GM19455 (cell line): ENCODE results near the gene PCYT2.
A peak's percentile ranks its signal among the peaks of the same experiment; 100 is the strongest.
"Not testable (repeated sequence)": the region's sequence is repeated elsewhere in the genome, so short reads cannot be mapped to it uniquely, and the experiment has no call there.

Source experiments
- ATAC-seq: cut with Tn5 transposase; IDR thresholded peaks from one replicate; pipeline ENCODE4 v1.9.1; 2021; ENCODE audit not compliant: unreplicated experiment

The PCYT2 gene

DNA sequence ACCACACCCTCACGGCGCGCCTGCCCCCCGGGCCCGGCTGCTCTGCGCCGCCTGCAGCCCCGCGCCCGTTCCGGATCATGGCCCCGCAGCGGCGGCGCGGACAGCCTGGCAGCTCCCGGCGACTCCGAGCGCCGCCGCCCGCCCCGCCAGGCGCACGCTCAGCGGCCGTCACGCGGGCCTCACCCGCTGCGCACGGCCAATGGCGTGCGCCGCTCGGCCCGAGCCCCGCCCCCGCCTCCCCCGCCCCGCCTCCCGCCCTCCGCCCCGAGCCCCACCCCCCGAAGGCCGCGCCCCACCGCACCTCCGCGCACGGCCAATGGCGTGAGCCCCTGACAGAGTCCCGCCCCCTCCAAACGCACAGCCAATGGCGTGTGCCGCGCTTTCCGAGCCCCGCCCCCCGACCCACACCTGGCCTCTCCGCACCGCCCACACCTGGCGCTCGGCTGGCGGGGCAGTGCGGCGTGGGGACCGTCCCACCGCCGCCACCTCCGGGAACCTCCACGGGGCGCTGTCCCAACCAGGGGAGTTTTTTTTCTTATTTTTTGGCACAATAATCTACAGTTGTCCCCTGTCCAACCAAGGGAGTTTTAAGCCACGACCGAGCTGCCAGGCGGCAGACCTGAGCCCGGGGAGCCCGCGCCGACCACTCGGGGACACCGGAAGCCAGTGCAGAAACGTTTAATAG, at the start of gene PCYT2:
Gene PCYT2, minus strand, starts transcription at position 123 of the 685 bp plus-strand sequence. Its CDS starts 44 bp downstream, at position 79.
- ATAC-seq, result peak; percentile 67

DNA sequence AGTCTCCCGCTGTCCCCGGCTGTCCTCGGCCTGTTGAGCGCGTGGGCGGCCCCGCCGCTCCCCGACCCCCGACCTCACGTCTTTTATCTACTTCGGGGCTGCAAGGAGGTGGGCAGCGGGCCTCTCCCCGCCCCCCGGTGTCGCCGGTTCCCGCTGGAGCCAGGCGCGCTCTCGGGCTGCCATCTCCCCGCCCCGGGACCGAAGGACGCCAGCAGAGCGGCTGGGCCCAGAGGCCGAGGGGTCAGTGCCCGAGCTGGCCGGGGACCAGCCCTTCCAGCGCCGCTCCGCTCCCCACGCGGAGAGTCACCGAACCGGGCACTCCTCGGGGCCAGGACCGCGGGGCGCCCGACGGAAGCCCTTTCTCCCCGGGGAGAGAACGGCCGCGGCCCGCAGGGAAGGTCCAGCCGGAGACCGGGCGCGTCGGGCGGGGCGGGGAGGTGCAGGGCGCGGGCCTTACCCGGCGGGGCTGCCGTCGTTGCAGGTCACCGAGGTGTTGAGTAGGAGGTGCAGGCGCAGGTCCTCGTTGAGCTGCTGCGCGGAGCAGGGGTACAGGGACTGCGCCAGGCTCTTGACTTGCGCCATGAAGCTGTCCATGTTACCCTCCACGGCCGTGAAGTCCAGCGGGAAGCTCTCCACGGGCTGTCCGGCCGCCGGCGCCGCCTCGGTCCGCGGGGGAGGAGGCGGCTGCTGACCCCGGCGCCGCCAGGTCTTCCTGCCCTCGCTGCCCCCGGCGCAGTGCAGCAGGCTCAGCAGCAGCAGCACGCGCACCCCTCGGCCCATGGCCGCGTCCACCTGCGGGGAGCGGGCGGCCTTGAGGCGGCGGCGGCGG, 49.1 kb upstream of the PCYT2 start:
- no peak for ATAC-seq

DNA sequence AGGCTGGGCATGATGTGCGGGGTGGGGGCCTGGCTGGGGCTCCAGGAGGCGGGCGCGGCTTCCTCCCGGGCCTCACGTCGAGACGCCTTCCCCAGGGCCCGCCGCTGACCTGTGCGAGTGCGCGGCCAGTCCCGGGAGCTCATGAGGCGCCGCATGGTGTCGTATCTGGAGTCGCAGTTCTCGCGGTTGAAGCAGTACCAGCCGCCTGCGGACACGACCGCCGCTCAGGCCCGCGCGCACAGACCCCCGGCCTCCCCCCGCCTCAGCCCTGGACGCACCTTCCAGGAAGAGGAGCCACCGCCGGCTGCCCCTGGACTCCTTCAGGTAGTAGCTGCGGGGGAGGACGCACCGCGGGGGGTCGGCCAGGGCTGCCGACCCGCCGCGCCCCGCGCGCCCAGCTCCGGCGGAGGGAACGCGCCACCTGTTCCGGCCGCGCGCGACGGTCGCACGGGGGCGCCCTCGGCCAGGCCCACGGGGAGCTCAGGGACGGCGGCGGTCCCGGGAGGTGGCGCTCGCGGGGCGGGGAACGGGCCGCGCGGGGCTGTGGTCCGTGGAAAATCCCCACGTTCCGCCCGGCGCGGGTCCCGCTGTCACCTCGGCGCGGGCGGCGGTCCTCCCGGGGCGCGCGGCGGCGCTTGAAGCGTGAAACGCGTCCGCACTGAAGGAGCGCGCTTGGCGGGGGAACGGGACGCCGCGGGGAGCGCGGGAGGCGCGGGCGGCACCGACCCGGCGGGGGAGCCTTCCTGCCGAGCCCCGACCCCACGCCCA, 48.3 kb upstream of the PCYT2 start:
- no peak for ATAC-seq

DNA sequence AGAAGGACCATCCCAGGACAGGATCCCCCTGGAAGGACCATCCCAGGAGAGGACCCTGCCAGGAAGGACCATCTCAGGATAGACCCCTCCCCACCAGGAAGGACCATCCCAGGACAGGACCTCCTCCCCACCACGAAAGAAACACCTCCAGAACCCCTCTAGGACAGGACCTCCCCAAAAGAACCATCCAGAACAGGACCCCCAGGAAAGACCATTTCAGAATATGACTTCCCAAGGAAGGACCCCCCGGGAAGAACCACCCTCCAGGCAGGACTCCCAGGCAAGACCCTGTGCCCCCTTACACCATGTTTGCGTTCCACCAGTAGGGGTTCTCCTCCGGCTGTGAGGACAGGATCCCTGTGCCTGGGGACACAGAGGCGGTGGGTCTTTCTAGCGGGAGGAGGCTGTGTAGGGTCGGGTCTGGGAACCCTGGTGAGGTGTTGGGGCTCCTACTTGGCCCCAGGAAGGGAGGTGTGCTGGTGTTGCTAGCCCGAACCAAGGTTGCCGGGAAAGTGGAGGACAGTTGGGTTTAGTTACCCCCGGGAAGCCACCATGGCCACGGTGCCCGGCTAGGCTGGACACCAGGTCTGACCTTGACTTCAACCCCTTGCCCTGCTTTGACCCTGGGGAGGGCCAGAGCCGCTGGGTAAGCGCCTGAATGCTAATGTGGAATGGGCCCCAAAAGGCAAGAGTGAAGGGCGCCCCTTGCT, 47.6 kb upstream of the PCYT2 start:
- ATAC-seq, result no peak

DNA sequence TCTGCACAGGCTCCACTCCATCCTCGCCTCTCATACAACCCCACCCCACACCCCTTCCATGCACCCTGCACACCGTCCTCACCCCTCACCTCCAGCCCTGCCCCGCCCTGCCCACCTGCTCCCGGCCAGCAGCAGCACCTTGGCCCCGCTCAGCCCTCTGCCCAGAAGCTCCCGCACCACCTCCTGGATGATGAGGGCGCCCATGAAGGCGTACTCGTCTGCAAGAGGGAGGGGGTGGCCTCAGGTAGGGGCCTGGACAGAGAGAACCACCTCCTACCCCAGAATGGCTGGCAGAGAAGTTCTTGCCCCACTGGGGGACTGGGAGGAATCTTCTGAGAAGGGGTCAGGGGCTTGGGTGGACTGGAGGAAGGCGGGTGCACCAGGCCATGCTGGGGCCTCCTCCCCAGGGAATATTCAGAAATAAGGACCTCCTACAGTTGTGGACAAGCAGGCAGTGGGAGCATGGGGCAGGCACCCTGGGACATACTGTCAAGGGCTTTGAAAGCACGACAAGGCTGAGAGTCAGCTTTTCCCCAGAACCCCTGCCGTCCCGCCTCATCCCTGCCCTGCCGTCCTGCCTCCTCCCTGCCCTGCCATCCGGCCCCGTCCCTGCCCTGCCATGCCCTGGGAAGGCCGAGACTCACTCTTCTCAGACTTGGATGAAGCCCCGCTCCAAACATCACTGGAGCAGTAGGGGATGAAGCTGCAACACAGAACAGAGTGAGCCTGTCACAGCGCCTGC, 46.7 kb upstream of the PCYT2 start:
- ATAC-seq, result no peak

DNA sequence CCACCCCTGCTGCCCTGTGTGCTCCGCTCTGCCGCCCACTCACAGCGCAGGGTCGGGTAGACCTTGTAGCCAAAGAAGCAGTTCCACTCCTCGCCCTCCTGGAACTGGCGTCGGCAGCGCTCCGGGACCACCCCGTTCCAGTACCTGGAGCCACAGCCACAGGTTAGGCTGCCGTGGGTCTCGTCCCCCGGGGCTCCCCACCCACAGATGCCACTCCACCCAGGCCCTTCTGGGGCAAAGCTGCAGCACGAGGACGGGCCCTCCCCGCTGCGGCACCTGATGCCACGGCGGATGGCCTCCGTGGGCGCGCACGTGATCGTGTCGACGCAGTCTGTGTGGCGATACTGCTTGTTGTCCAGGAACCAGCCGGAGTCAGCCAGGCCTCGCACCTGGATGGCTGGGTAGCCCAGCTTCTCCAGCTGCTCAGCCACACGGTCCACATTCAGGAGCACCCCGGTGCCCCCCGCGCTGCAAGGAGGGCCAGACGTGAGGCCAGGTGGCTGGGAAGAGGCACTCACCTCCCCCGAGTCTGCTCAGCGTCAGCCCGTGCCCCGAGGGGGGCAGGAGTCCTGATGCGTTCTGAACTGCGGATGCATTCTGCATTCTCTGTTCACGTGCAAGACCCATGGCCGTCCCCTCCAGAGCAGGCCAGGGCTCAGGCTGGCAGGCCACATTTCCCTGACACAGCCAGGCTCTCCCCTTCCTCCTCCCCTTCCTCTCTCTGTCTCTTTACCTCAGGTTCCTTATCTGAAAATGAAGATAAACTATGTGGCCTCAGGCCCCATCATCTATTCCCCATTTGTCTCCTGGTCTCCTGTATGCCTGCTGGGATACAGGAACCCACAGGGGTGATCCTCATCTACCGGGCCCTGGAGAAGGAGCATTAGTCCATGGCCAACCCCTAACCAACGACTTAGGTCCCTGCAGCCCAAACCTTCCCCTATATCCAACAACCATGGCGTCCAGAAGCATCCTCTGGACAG, 45.7 kb upstream of the PCYT2 start:
- ATAC-seq, result no peak

DNA sequence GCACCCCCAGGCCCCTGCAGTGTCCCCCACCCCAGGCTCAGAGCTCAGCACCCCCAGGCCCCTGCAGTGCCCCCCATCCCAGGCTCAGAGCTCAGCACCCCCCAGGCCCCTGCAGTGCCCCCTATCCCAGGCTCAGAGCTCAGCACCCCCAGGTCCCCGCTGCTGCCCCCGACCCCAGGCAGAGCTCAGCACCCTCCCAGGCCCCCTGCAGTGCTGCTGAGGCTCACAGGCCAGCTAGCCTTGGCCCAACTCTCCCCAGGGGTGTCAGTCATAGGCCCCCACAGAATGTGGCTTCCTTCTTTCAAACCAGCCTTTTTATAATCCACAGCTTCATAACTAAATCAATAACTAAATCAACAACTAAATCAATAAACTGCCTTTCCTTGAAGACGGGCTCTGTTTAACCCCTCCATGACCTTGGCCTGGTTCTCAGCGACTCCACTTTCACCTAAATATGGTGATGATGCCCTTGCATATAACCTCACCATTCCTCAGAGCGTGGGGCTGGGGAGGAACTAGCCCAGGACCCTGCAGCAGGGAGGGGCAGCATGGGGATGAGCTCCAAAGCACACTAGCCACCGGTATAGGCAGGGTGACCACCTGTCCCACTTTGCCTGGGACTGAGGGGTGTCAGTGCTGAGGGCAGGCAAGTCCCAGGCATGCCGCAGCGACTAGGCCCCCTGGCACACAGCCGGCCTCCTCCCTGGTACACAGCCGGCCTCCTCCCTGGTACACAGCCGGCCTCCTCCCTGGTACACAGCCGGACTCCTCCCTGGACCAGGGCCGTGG, 44.8 kb upstream of the PCYT2 start:
- ATAC-seq, result no peak

DNA sequence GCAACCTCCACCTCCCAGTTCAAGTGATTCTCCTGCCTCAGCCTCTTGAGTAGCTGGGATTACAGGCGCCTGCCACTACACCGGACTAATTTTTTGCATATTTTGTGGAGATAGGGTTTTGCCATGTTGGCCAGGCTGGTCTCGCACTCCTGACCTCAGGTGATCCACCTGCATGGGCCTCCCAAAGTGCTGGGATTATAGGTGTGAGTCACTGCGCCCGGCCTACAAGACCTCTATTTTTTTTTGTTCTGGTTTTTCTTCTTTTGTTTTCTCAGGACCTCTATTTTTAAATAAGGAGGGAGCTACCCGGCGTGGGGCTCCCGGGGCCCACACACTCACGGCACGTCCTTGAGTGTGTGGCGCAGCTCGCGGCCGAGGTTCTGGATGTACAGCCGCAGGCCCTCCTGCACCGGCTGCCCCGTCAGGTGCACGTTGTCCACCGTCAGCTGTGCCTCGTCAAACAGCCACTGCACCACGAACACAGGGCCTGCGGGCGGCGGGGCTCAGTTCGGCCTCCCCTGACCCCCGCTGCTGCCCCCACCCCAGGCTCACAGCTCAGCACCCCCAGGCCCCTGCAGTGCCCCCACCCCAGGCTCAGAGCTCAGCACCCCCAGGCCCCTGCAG, 44.0 kb upstream of the PCYT2 start:
- ATAC-seq, result no peak

DNA sequence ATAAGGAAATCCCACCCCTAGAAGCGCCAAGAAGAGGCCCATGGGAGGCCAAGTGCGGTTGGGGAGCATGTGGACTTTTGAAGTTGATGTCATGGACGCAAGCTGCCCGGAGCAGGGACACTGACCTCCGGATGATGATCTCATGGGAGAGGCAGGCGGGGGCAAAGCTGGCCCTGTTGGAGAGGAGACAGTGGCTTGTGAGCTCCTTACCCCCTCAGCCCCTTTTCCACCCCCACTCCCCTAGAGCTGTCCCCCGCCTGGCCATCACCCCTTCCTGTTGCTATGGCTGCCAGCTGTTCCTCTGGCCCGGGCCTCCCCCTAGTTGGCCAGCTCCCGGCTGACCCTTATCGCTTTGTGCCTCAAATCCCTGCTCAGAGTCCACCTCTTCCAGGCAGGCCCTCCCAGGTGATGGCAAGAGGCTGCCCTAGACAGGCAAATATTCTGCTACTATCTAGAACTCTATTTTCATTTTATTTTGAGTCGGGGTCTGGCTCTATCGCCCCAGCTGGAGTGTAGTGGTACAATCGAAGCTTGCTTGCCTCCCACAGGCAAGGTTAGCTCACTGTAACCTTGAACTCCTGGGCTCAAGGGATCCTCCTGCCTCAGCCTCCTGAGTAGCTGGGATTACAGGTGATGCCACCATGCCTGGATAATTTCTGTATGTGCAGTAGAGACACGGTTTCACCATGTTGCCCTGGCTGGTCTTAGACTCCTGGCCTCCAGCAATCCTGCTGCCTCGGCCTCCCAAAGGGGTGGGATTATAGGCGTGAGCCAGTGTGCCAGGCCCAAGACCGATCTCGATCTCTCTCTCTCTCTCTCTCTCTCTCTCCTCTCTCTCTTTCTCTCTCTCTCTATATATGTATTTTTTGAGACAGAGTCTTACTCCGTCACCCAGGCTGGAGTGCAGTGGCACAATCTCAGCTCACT, 43.2 kb upstream of the PCYT2 start:
- no peak for ATAC-seq

DNA sequence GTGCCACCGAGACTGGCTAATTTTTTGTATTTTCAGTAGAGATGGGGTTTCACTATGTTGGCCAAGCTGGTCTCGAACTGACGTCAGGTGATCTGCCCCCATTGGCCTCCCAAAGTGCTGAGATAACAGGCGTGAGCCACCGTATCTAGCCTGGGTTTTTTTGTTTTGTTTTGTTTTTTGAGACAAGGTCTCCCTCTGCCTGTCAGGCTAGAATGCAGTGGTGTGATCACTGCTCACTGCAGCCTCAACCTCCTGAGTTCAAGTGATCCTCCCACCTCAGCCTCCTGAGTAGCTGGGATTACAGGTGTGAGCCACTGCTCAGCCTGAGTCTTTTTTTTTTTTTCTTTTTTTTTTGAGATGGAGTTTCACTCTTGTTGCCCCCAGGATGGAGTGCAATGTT, 42.2 kb upstream of the PCYT2 start:
- ATAC-seq, result not testable (repeated sequence)

DNA sequence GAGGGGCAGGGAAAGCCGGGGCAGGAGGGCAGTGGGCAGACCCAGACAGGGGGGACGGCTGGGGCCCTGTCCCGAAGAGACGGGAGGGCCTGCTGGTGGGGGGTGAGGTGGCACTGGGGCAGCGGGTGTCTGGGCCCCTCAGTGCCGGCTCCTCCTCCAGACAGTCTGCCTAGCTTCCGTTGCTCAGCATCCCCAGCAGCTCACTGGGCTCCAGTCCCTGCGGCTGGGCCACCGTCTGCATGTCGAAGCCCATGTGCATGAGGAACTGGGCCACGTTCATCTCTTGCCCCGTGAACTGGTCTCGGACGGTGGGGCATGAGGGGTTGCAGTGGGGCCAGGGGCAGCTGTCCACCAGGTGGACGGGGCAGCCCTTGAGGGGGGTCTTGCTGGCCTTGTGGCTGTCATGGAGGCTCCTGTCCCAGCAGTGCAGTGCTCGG, 41.6 kb upstream of the PCYT2 start:
- ATAC-seq, result no peak

DNA sequence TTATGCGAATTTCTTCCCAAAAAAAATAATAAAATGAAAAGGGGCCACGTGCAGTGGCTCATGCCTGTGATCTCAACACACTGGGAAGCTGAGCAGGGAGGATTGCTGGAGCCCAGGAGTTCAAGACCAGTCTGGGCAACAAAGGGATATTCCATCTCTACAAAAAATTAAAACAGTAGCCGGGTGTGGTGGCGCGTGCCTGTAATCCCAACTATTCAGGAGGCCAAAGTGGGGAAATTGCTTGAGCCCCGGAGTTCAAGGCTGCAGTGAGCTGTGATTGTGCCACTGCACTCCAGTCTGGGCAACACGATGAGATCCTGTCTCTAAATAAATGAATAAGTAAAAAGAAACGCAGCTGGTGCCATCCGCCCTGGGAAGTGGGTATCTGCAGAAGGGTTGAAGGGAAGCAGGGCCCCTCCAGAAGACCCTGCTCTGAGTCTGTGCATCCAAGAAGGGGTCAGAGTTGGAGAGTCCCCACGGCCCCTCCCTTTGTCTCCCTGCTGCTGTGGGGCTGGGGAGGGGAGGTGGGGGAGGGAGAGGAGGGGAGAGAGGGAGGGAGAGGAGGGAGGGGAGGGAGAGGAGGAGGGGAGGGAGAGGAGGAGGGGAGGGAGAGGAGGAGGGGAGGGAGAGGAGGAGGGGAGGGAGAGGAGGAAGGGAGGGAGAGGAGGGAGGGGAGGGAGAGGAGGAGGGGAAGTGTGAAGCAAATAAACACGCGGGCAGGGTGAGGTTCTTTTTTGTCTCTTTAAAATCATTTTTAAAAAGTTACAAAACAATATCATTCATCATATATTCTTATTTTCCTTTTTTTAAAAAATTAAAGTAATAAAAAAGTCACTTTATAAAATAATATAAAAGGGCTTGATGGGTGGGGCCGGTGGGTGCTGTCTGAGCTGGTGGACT, 40.8 kb upstream of the PCYT2 start:
- no peak for ATAC-seq

DNA sequence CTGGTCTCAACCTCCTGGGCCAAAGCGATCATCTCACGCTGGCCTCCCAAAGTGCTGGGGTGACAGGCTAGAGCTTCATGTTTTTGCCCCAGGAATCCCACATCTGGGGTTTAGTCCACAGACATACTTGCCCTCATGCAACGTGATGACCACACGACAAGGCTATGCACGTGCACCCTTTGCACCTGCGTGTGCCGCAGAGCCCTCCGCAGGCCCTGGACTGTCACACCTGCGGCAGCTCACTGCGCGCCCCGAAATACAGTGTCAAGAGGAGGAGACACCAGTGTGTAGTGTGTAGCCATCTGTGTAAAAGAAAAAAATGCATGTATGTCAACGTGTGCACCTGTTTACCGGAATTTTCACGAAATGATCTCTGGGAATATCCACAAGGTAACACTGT, 39.3 kb upstream of the PCYT2 start:
- no peak for ATAC-seq

DNA sequence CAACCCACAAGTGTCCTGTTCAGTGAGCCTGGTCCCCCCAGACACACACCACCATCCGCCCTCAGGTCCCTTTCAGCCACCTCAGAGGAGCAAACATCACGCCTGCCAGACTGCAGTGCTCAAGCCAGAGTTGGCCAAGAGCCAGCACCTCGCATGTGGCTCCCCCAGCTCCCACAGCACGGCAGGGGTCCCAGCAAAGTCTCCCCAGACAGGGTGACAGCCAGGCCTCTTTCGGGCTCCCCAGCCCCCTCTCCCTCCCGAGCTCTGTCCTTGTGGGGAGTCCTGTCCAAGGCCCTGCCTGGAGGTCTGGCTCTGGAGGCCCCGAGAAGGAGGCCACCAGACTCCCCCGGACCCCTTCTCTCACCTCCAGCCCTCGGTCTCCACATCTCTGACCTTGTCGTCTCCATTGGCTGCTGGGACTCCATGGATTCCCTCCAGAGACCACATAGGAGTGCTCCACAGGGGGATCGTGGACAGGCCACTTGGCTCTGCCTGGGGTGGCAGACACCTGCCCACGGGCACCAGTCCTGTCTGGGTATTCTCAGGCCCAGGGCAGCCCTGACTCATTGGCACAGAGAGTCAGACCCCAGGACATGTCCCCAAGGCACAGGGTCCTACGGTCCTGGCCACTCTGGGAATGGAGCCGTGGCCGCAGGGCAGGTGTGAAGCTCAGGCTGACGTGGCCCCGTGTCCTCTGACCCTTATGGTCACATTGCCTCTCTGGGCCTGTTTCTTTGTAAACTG, 37.6 kb upstream of the PCYT2 start:
- ATAC-seq, result no peak

DNA sequence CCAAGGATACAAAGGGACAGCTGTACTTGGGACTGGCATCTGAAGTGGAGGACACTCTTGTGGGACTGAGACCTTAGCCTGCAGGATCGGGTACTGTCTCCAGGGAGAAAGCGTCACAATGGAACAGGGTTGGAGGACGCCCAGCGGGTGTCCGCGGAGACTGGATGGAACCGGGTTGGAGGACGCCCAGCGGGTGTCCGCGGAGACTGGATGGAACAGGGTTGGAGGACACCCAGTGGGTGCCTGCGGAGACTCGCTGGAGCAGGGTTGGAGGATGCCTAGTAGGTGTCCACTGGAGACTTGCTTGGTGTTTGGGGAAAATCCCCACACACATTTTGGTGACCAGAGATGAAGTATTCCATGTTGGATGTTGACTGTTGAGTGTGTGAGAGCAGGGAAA, 36.0 kb upstream of the PCYT2 start, which contains the start of gene MYADML2:
Gene MYADML2, minus strand, starts transcription at position 45 of the 400 bp plus-strand sequence. CDS start 5,492 bp downstream, outside the sequence.
- ATAC-seq, result no peak
